DND-41 (cell line): ENCODE measurements around the gene CHRDL2.

Experiments
- ATAC-seq: fragments of 200-7000 bp; cut with Tn5 transposase; 3 replicates; pipeline ENCODE4 v1.9.1; 2021; ENCODE audit warnings: low read depth; ENCODE audit not compliant: insufficient read depth
- DNase-seq: peaks from one replicate; pipeline ENCODE4 v3.0.0-alpha.2; 2020
- H2AFZ ChIP-seq: 2 replicates; pipeline ENCODE4 v1.6.0; 2012; ENCODE audit warnings: low read depth, low read length
- H3K27ac ChIP-seq: 2 replicates; pipeline ENCODE4 v1.5.1; 2012; ENCODE audit warnings: low read length, inconsistent platforms
- H3K27me3 ChIP-seq: fragments of 200-600 bp; sonication (generic); 2 replicates; pipeline ENCODE4 v1.6.0; 2012; ENCODE audit warnings: low read length, mild to moderate bottlenecking, inconsistent platforms; ENCODE audit not compliant: insufficient read depth, poor library complexity
- H3K36me3 ChIP-seq: 2 replicates; pipeline ENCODE4 v1.5.1; 2012; ENCODE audit warnings: low read length, inconsistent platforms; ENCODE audit not compliant: insufficient read depth
- H3K4me1 ChIP-seq: 2 replicates; pipeline ENCODE4 v1.5.1; 2012; ENCODE audit warnings: mild to moderate bottlenecking, low read length; ENCODE audit not compliant: insufficient read depth
- H3K4me2 ChIP-seq: 2 replicates; pipeline ENCODE4 v1.6.0; 2012; ENCODE audit warnings: mild to moderate bottlenecking, moderate library complexity, low read length, inconsistent platforms; ENCODE audit not compliant: insufficient read depth
- H3K4me3 ChIP-seq, 2 experiments: fragments of 200-600 bp in 1 of 2; shearing (Covaris generic) in 1 of 2; 2 replicates each; pipeline ENCODE4 v1.5.1; 2012 to 2016; ENCODE audit warnings: inconsistent platforms in 2 of 2, low read length in 2 of 2, mild to moderate bottlenecking in 2 of 2, low read depth in 1 of 2, moderate library complexity in 1 of 2
- H3K79me2 ChIP-seq: 2 replicates; pipeline ENCODE4 v1.6.0; 2012; ENCODE audit warnings: low read length, inconsistent platforms; ENCODE audit not compliant: insufficient read depth
- H3K9ac ChIP-seq: 2 replicates; pipeline ENCODE4 v1.6.0; 2012; ENCODE audit warnings: low read depth, mild to moderate bottlenecking, inconsistent platforms, low read length, moderate library complexity
- H3K9me3 ChIP-seq: 2 replicates; pipeline ENCODE4 v1.5.1; 2012; ENCODE audit warnings: low read length, moderate library complexity, mild to moderate bottlenecking, inconsistent platforms; ENCODE audit not compliant: insufficient read depth, severe bottlenecking
- H4K20me1 ChIP-seq: 2 replicates; pipeline ENCODE4 v1.6.0; 2012; ENCODE audit warnings: low read length; ENCODE audit not compliant: insufficient read depth
- CTCF ChIP-seq: IDR thresholded peaks from 2 replicates; pipeline ENCODE4 v1.5.1; 2012; ENCODE audit warnings: borderline replicate concordance, low read length, moderate library complexity, mild to moderate bottlenecking; ENCODE audit not compliant: poor library complexity, severe bottlenecking; ENCODE audit errors: extremely low read depth
- EZH2 ChIP-seq: IDR thresholded peaks from 3 replicates; pipeline ENCODE4 v1.6.1; 2012; ENCODE audit warnings: borderline replicate concordance, low read depth, mild to moderate bottlenecking, moderate library complexity, low read length, inconsistent platforms; ENCODE audit not compliant: severe bottlenecking

CHRDL2 gene

DNA sequence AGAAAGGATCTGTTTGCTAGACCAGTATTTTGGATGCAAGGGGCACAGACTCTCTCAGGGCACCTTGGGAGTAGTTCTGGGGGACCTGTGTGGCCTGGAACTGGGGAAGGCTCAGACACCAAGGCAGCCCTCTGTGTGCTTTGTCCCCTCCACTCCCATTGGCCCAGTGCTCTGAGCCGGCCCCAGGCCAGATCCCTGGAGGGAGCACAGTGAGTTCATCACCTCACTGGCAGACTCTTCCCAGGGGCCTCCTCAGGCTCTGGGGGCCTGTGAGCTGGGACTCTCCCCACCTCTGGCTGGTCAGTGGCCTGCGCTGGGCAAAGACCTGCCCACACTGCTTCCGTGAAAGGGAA, 51.7 kb downstream of the CHRDL2 start:
- TF ChIP-seq CTCF (no peak), EZH2 (no peak)
- no peak overlapping the region for H3K9ac ChIP-seq
- ATAC-seq (no peak), DNase-seq (no peak)
- H3K4me3 ChIP-seq, result no peak overlapping the region
- H3K79me2 ChIP-seq, result no peaks in the 10 kb centered on the region
- H3K9me3 ChIP-seq, result no peaks in the 10 kb centered on the region
- H3K27me3 ChIP-seq, result no peaks in the 10 kb centered on the region
- no peak overlapping the region for H2AFZ ChIP-seq
- no peaks in the 10 kb centered on the region for H3K36me3 ChIP-seq
- H3K4me1 ChIP-seq, result no peaks in the 10 kb centered on the region
- H3K4me2 ChIP-seq, result no peak overlapping the region
- no peak overlapping the region for H3K27ac ChIP-seq
- no peaks in the 10 kb centered on the region for H4K20me1 ChIP-seq

DNA sequence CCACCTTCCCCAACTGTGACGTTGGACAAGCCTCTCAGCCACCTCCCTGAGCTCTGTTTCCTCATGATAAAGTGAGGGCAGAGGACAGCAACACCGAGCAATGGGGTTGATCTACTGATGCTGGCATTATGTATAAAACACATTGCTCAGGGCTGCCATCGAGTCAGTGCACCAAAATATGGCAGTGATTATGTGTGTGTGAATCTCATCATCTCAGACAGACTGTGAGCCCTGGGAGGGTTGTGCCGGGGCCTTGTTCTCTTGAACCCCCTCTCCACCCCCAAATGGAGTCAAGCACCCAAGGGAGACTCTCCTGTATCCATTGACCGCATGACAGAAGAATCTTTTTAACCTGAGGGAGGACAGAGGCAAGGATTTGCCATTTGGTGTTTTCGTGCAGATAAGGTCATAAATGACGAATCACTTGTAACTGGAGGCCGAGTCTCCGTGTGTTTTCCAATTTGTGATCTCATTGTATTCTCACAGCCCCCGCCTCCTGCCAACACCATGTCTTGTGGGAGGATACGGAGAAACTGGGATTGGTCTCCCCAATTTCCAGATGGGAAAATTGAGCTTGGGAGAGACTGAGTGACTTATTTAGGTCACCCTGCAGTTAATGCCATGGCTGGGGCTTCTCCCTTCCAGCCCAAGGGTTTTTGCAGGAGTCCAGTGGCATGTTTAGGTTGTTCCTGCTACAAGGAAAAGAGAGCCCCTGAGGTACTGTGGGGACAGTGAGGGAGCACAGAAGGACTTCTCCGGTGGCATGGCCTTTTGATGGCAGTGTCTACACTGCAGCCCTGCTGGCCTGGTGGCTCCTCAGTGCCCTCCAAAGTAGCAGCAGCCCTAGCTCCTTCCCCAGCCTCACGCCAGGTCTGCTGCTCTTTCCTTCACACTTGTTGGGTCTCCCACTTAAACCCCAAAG, 52.4 kb downstream of the CHRDL2 start:
- no peak overlapping the region for H3K4me2 ChIP-seq
- no peaks in the 10 kb centered on the region for H4K20me1 ChIP-seq
- no peaks in the 10 kb centered on the region for H3K27me3 ChIP-seq
- H3K36me3 ChIP-seq, result no peaks in the 10 kb centered on the region
- H3K4me1 ChIP-seq, result no peaks in the 10 kb centered on the region
- H3K27ac ChIP-seq, result no peak overlapping the region
- H3K9me3 ChIP-seq, result no peaks in the 10 kb centered on the region
- H3K4me3 ChIP-seq, result no peak overlapping the region
- H3K79me2 ChIP-seq, result no peaks in the 10 kb centered on the region
- H3K9ac ChIP-seq, result no peak overlapping the region
- ATAC-seq (no peak), DNase-seq (no peak)
- H2AFZ ChIP-seq, result no peak overlapping the region
- TF ChIP-seq CTCF (no peak), EZH2 (no peak)

GRCh38 chr11:74678041-74678440, 53.2 kb downstream of the CHRDL2 start:
- no peaks in the 10 kb centered on the region for H4K20me1 ChIP-seq
- no peak for DNase-seq
- no peak for ATAC-seq
- no peak overlapping the region for H3K27ac ChIP-seq
- H3K9ac ChIP-seq, result no peak overlapping the region
- no peaks in the 10 kb centered on the region for H3K36me3 ChIP-seq
- no peak for TF ChIP-seq CTCF
- TF ChIP-seq EZH2, result no peak
- H2AFZ ChIP-seq, result no peak overlapping the region
- H3K27me3 ChIP-seq, result no peaks in the 10 kb centered on the region
- H3K4me1 ChIP-seq, result no peaks in the 10 kb centered on the region
- no peaks in the 10 kb centered on the region for H3K79me2 ChIP-seq
- H3K4me3 ChIP-seq, result no peak overlapping the region
- no peaks in the 10 kb centered on the region for H3K9me3 ChIP-seq
- no peak overlapping the region for H3K4me2 ChIP-seq
